Measurements from ENCODE around the gene NAA25.

The NAA25 gene

GRCh38 chr12:111991535-111991934, 117.0 kb downstream of the NAA25 start:
- no peak overlapping the region for H3K4me3 ChIP-seq
- H3K27ac ChIP-seq: no peak overlapping the region
- no peak for TF ChIP-seq CTCF (IDR thresholded peaks at IDR 0.05)
- no peak for DNase-seq (ENCODE audit: low spot score)

GRCh38 chr12:111984820-111985219, 123.8 kb downstream of the NAA25 start:
- Histone ChIP-seq H3K27ac (no peak overlapping the region), H3K4me3 (no peak overlapping the region)
- no peak for DNase-seq (ENCODE audit: low spot score)
- TF ChIP-seq CTCF (IDR thresholded peaks at IDR 0.05): no peak

- Histone ChIP-seq H3K27ac (no peak overlapping the region), H3K4me3 (no peak overlapping the region)
- no peak for TF ChIP-seq CTCF (IDR thresholded peaks at IDR 0.05)
- DNase-seq (ENCODE audit: low spot score): no peak
Observed at GRCh38 chr12:111981987-111982386, 126.6 kb downstream of the NAA25 start.

GRCh38 chr12:111980598-111980997, 128.0 kb downstream of the NAA25 start:
- no peak overlapping the region for H3K4me3 ChIP-seq

GRCh38 chr12:111978545-111978944, 130.0 kb downstream of the NAA25 start:
- Histone ChIP-seq H3K27ac (no peak overlapping the region), H3K4me3 (no peak overlapping the region)
- DNase-seq (ENCODE audit: low spot score): no peak
- TF ChIP-seq CTCF (IDR thresholded peaks at IDR 0.05): no peak

More at GRCh38 chr12:111980598-111980997, 128.0 kb downstream of the NAA25 start:
- no peak for TF ChIP-seq CTCF (IDR thresholded peaks at IDR 0.05)
- DNase-seq (ENCODE audit: low spot score): no peak
- no peak overlapping the region for H3K27ac ChIP-seq

- no peak for TF ChIP-seq CTCF (IDR thresholded peaks at IDR 0.05)
- Histone ChIP-seq H3K27ac (no peak overlapping the region), H3K4me3 (no peak overlapping the region)
- DNase-seq (ENCODE audit: low spot score): no peak
Observed at GRCh38 chr12:111976860-111977259, 131.7 kb downstream of the NAA25 start.

Data from coronary artery (tissue), 2 donors.